Panc1 (cell line): ENCODE measurements around the gene ZDBF2.

Experiments used
- CTCF ChIP-seq: fragments of 450-650 bp; IDR thresholded peaks from 2 replicates; pipeline ENCODE4 v1.5.1; 2017; ENCODE audit warnings: mild to moderate bottlenecking
- POLR2AphosphoS5 ChIP-seq: IDR thresholded peaks from 2 replicates; pipeline ENCODE4 v1.6.1; 2012; ENCODE audit warnings: mild to moderate bottlenecking, low read depth, low read length, moderate library complexity

DNA sequence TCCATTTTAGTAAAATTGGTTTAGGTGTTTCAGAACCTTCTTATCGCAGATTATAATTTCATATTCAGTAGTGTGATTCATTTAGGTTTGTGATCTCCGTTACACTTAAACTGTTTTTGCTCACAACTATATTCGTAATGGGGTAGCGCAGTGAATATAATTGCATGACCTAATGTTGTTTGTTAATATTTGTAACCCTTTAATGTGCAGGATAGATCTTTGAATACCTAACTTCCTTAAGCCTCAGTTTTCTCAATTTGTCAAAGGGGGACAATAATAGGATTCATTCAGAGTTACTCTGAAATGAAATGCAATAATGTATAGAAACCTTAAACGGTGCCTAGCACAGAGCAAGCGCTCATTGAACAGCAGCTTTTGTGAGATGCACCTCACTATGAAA is 558 bp upstream of the ZDBF2 start:
- no peak for TF ChIP-seq POLR2AphosphoS5
- no peak for TF ChIP-seq CTCF
